ENCODE measurements around the gene COL6A1.

The COL6A1 gene

DNA sequence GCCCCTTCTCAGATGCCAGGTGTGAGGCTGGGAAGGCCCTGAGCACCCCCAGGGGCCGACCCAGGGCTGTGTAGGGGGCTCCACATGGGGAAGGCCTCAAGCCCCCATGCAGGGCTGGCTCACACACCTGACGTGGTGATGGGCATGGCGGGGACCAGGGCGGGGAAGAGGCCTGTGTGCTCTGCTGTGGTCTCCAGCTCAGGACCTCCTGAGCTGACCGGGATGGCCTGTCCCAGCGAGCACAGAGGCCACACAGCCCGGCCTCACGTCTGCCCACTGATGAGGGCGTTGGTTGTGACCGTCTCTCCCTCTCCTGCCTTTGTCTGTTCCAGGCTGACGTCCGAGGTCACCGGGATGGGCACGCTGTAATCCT lies 40.2 kb upstream of the COL6A1 start:
- Histone ChIP-seq H2AFZ (ENCODE audit: insufficient read depth, low read length, poor library complexity) (no peak overlapping the region), H3K4me2 (ENCODE audit: low read length) (no peak overlapping the region), H3K18ac (ENCODE audit: low read length) (no peak overlapping the region), H4K8ac (ENCODE audit: low read depth, low read length) (no peak overlapping the region), H3K79me1 (ENCODE audit: low read length) (no peaks in the 10 kb centered on the region), H4K12ac (ENCODE audit: low read depth, low read length) (no peak overlapping the region), H3K36me3 (ENCODE audit: control insufficient read depth in 1 of 2, insufficient read depth in 2 of 2, low read length in 2 of 2) (no peaks in the 10 kb centered on the region), H2BK5ac (ENCODE audit: low read depth, low read length, poor library complexity) (no peak overlapping the region), H4K91ac (ENCODE audit: low read depth, low read length) (no peak overlapping the region), H3K4ac (ENCODE audit: low read depth, low read length) (no peak overlapping the region), H3K27ac (ENCODE audit: low read depth, low read length) (no peak overlapping the region), H2BK120ac (ENCODE audit: insufficient read depth, low read length, poor library complexity) (no peak overlapping the region), H3K23ac (ENCODE audit: low read length) (no peak overlapping the region), H3K14ac (ENCODE audit: low read length) (no peak overlapping the region), H3K4me1 (ENCODE audit: control insufficient read depth in 1 of 2, insufficient read depth in 2 of 2, low read length in 2 of 2) (no peaks in the 10 kb centered on the region), H2AK5ac (ENCODE audit: low read length) (no peak overlapping the region), H3K4me3 (ENCODE audit: low read depth, low read length) (no peak overlapping the region), H3K79me2 (ENCODE audit: control insufficient read depth, insufficient read depth, low read length, poor library complexity) (no peaks in the 10 kb centered on the region), H3K9me3 (ENCODE audit: insufficient read depth, low read depth, low read length) (peaks cover 32% of the 10 kb centered on the region), H3K27me3 (ENCODE audit: insufficient read depth, low read length) (no peaks in the 10 kb centered on the region), H3K9ac (ENCODE audit: low read length) (no peak overlapping the region), H2BK12ac (ENCODE audit: low read length) (no peak overlapping the region)
- no peak for DNase-seq
- WGBS (ENCODE audit: extremely low coverage, insufficient coverage, insufficient read length) = no CpG with 5 or more reads among the region's 14 CpGs

DNA sequence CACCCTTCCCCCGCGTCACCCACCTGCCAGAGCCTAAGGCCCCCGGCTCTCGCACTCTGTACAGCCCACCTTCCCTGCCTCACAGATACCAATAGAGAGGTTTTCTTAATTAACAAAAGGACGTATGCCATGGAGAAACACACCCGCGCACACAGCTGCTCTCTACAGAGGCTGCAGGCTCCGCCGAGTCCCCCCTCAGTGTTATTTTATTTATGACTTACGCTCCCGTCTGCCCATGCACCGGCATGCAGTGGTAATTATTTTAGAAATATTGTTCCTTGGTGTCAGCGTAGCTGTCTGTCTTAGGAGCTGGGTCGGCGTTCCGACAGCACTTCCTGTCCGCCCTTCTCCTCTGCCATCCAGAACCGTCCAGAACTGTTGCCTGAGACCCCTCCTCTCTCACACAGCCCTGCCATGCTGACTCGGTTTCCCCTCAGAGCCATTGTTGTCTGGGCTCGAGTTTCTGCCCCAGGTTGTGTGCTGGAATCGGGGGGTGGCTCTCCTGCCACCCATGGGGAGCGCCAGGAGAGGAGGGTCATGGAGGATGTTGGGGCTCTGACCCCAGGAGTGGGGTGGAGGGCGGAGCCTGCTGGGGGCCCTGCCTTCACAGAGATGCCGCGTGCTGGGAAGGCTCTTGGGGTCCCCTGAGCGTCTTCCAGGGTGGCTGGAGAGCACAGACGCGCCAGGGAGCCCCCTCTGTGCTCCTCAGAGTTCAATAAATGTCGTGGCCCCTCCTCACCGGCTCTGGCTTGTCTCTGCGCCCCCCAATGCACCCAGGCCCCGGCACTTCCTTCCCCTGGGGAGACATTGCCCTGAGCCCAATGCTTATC lies 39.6 kb upstream of the COL6A1 start:
- Histone ChIP-seq H4K12ac (ENCODE audit: low read depth, low read length) (no peak overlapping the region), H4K8ac (ENCODE audit: low read depth, low read length) (no peak overlapping the region), H3K27ac (ENCODE audit: low read depth, low read length) (no peak overlapping the region), H3K79me2 (ENCODE audit: control insufficient read depth, insufficient read depth, low read length, poor library complexity) (no peaks in the 10 kb centered on the region), H2BK12ac (ENCODE audit: low read length) (no peak overlapping the region), H3K9ac (ENCODE audit: low read length) (no peak overlapping the region), H3K18ac (ENCODE audit: low read length) (no peak overlapping the region), H4K91ac (ENCODE audit: low read depth, low read length) (no peak overlapping the region), H3K4me3 (ENCODE audit: low read depth, low read length) (no peak overlapping the region), H3K4ac (ENCODE audit: low read depth, low read length) (no peak overlapping the region), H3K14ac (ENCODE audit: low read length) (no peak overlapping the region), H3K79me1 (ENCODE audit: low read length) (no peaks in the 10 kb centered on the region), H3K9me3 (ENCODE audit: insufficient read depth, low read depth, low read length) (peaks cover 29% of the 10 kb centered on the region), H3K36me3 (ENCODE audit: control insufficient read depth in 1 of 2, insufficient read depth in 2 of 2, low read length in 2 of 2) (no peaks in the 10 kb centered on the region), H2BK5ac (ENCODE audit: low read depth, low read length, poor library complexity) (no peak overlapping the region), H2AFZ (ENCODE audit: insufficient read depth, low read length, poor library complexity) (no peak overlapping the region), H3K27me3 (ENCODE audit: insufficient read depth, low read length) (no peaks in the 10 kb centered on the region), H2AK5ac (ENCODE audit: low read length) (no peak overlapping the region), H3K4me1 (ENCODE audit: control insufficient read depth in 1 of 2, insufficient read depth in 2 of 2, low read length in 2 of 2) (no peaks in the 10 kb centered on the region), H3K23ac (ENCODE audit: low read length) (no peak overlapping the region), H2BK120ac (ENCODE audit: insufficient read depth, low read length, poor library complexity) (no peak overlapping the region), H3K4me2 (ENCODE audit: low read length) (no peak overlapping the region)
- WGBS (ENCODE audit: extremely low coverage, insufficient coverage, insufficient read length) = no CpG with 5 or more reads among the region's 32 CpGs
- DNase-seq = no peak

DNA sequence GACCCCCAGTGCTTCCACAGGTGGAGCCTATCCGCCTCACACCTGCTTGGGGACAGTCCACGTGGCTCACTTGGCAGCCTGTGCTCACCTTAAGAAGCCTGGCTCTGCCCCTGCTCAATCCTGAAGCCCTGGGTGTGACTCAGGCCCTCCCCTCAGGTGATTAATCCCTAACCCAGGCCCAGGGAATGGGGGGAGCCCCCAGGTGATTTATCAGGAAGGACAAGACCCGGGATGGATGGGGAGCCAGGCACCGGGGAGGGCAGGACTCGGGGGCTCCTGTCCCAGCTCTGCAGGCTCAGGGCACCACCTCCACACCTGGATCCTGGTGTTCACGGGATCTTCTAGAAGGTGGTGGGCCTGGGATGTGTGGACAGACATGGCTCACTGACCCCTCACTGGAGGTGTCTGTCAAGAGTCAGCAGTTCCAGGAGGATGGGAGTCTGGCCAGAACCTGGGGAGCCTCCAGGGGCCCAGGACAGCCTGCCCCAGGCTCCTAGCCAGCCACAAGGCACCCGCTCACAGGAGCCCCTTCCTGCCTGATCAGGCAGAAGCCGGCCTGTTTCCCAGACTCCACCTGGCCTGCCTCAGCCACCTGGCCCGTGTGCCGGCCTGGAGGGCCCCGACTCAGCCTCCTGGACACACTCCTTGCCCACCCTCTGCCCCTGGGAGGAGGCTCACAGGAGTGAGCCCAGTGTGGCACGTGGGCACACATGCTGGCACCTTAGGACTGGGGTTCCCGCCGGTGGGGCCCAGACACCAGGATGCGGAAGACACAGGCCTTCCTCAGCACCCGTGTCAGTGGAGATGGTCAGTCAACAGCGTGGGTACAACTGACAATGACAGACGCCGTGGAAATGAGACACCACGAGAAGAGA lies 38.6 kb upstream of the COL6A1 start:
- peaks cover 23% of the 10 kb centered on the region for H3K9me3 ChIP-seq (ENCODE audit: insufficient read depth, low read depth, low read length)
- no peak overlapping the region for H4K12ac ChIP-seq (ENCODE audit: low read depth, low read length)
- H4K91ac ChIP-seq (ENCODE audit: low read depth, low read length) = no peak overlapping the region
- H3K79me1 ChIP-seq (ENCODE audit: low read length) = no peaks in the 10 kb centered on the region
- H3K27me3 ChIP-seq (ENCODE audit: insufficient read depth, low read length) = no peaks in the 10 kb centered on the region
- DNase-seq = no peak
- no peak overlapping the region for H2AFZ ChIP-seq (ENCODE audit: insufficient read depth, low read length, poor library complexity)
- H3K27ac ChIP-seq (ENCODE audit: low read depth, low read length) = no peak overlapping the region
- no peak overlapping the region for H2BK5ac ChIP-seq (ENCODE audit: low read depth, low read length, poor library complexity)
- H3K23ac ChIP-seq (ENCODE audit: low read length) = no peak overlapping the region
- H3K4ac ChIP-seq (ENCODE audit: low read depth, low read length) = no peak overlapping the region
- no peaks in the 10 kb centered on the region for H3K79me2 ChIP-seq (ENCODE audit: control insufficient read depth, insufficient read depth, low read length, poor library complexity)
- H3K14ac ChIP-seq (ENCODE audit: low read length) = no peak overlapping the region
- no peaks in the 10 kb centered on the region for H3K4me1 ChIP-seq (ENCODE audit: control insufficient read depth in 1 of 2, insufficient read depth in 2 of 2, low read length in 2 of 2)
- no peak overlapping the region for H2BK12ac ChIP-seq (ENCODE audit: low read length)
- no peak overlapping the region for H3K4me3 ChIP-seq (ENCODE audit: low read depth, low read length)
- H2AK5ac ChIP-seq (ENCODE audit: low read length) = no peak overlapping the region
- H3K18ac ChIP-seq (ENCODE audit: low read length) = no peak overlapping the region
- no CpG with 5 or more reads among the region's 20 CpGs for WGBS (ENCODE audit: extremely low coverage, insufficient coverage, insufficient read length)
- no peak overlapping the region for H4K8ac ChIP-seq (ENCODE audit: low read depth, low read length)
- H3K9ac ChIP-seq (ENCODE audit: low read length) = no peak overlapping the region
- no peak overlapping the region for H3K4me2 ChIP-seq (ENCODE audit: low read length)
- no peaks in the 10 kb centered on the region for H3K36me3 ChIP-seq (ENCODE audit: control insufficient read depth in 1 of 2, insufficient read depth in 2 of 2, low read length in 2 of 2)
- no peak overlapping the region for H2BK120ac ChIP-seq (ENCODE audit: insufficient read depth, low read length, poor library complexity)

DNA sequence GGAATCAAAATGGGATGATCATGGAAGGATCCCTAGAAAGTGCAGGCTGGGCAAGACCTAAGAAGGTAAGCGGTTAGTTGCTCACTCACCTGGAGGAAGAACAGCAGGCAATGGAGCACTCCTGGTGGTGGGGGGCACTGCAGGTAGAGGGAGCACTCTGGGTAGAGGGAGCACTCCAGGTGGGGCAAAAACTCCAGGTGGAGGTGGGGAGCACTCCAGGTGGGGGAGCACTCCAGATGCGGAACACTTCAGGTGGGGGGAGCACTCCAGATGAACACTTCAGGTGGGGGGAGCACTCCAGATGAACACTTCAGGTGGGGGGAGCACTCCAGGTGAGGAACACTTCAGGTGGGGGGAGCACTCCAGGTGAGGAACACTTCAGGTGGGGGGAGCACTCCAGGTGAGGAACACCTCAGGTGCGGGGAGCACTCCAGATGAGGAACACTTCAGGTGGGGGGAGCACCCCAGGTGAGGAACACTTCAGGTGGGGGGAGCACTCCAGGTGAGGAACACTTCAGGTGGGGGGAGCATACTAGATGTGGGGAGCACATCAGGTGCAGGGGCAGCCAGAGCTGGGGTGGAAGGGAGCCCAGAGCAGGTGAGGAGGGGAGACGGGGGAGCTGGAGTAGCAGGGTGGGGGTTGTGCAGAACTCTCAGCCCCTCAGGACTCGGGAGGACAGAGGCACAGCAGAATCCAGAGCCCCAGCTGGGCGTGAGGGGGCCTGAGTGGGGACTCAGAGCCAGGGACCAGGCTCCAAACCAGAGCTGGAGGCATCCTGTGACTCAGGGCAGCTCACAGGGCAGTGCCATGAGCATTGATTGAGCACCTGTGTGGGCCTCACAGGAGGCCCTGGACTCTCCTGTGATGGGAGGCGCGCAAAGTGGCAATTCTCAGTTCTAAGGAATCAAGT lies 37.7 kb upstream of the COL6A1 start:
- Histone ChIP-seq H3K79me1 (ENCODE audit: low read length) (no peaks in the 10 kb centered on the region), H3K36me3 (ENCODE audit: control insufficient read depth in 1 of 2, insufficient read depth in 2 of 2, low read length in 2 of 2) (no peaks in the 10 kb centered on the region), H3K27ac (ENCODE audit: low read depth, low read length) (no peak overlapping the region), H3K23ac (ENCODE audit: low read length) (no peak overlapping the region), H3K18ac (ENCODE audit: low read length) (no peak overlapping the region), H3K14ac (ENCODE audit: low read length) (no peak overlapping the region), H2AFZ (ENCODE audit: insufficient read depth, low read length, poor library complexity) (no peak overlapping the region), H3K27me3 (ENCODE audit: insufficient read depth, low read length) (no peaks in the 10 kb centered on the region), H4K8ac (ENCODE audit: low read depth, low read length) (no peak overlapping the region), H3K9me3 (ENCODE audit: insufficient read depth, low read depth, low read length) (peaks cover 16% of the 10 kb centered on the region), H4K91ac (ENCODE audit: low read depth, low read length) (no peak overlapping the region), H3K4me1 (ENCODE audit: control insufficient read depth in 1 of 2, insufficient read depth in 2 of 2, low read length in 2 of 2) (no peaks in the 10 kb centered on the region), H2AK5ac (ENCODE audit: low read length) (no peak overlapping the region), H3K79me2 (ENCODE audit: control insufficient read depth, insufficient read depth, low read length, poor library complexity) (no peaks in the 10 kb centered on the region), H2BK12ac (ENCODE audit: low read length) (no peak overlapping the region), H2BK5ac (ENCODE audit: low read depth, low read length, poor library complexity) (no peak overlapping the region), H3K4ac (ENCODE audit: low read depth, low read length) (no peak overlapping the region), H2BK120ac (ENCODE audit: insufficient read depth, low read length, poor library complexity) (no peak overlapping the region), H3K4me2 (ENCODE audit: low read length) (no peak overlapping the region), H4K12ac (ENCODE audit: low read depth, low read length) (no peak overlapping the region), H3K4me3 (ENCODE audit: low read depth, low read length) (no peak overlapping the region), H3K9ac (ENCODE audit: low read length) (no peak overlapping the region)
- WGBS (ENCODE audit: extremely low coverage, insufficient coverage, insufficient read length) = no CpG with 5 or more reads among the region's 8 CpGs
- no peak for DNase-seq

Data from trophoblast cell (in vitro differentiated cells and primary cell).